Activated T-cell treated with anti-CD3 and anti-CD28 coated beads, Interleukin-2, amount 50 U/mL, for 1 hour (primary cell): Measurements from ENCODE around the gene BCO1.
A peak's percentile ranks its signal among the peaks of the same experiment; 100 is the strongest.
"Not testable (repeated sequence)": the region's sequence is repeated elsewhere in the genome, so short reads cannot be mapped to it uniquely, and the experiment has no call there.

ENCODE experiments used
- DNase-seq: peaks from one replicate; pipeline ENCODE4 v3.0.0-alpha.2; 2020

The BCO1 gene

GRCh38 chr16:81238296-81239011, at the start of gene BCO1:
TSS of gene BCO1 (plus strand) at chr16:81238689. CDS start at chr16:81238909, 220 bp downstream.
- DNase-seq = no peak

- DNase-seq = no peak
Measured at GRCh38 chr16:81189100-81189664, 49.3 kb upstream of the BCO1 start.

GRCh38 chr16:81190667-81191066, 47.8 kb upstream of the BCO1 start:
- no peak for DNase-seq

GRCh38 chr16:81195885-81196534, 42.5 kb upstream of the BCO1 start:
- no peak for DNase-seq

GRCh38 chr16:81198635-81199034, 39.9 kb upstream of the BCO1 start:
- DNase-seq = no peak

- DNase-seq = no peak
Measured at GRCh38 chr16:81201267-81201666, 37.2 kb upstream of the BCO1 start.

GRCh38 chr16:81204798-81205680, 33.5 kb upstream of the BCO1 start:
- peak; percentile 23 for DNase-seq

GRCh38 chr16:81207076-81207475, 31.4 kb upstream of the BCO1 start:
- no peak for DNase-seq

- no peak for DNase-seq
Measured at GRCh38 chr16:81210807-81211206, 27.7 kb upstream of the BCO1 start.

GRCh38 chr16:81212830-81213465, 25.5 kb upstream of the BCO1 start:
- DNase-seq = no peak

- no peak for DNase-seq
Measured at GRCh38 chr16:81214745-81215166, 23.7 kb upstream of the BCO1 start.

GRCh38 chr16:81216114-81216513, 22.4 kb upstream of the BCO1 start:
- no peak for DNase-seq

- no peak for DNase-seq
Measured at GRCh38 chr16:81216706-81217105, 21.8 kb upstream of the BCO1 start.

- no peak for DNase-seq
Measured at GRCh38 chr16:81219151-81219550, 19.3 kb upstream of the BCO1 start.

GRCh38 chr16:81220349-81220748, 18.1 kb upstream of the BCO1 start:
- no peak for DNase-seq

- DNase-seq = no peak
Measured at GRCh38 chr16:81221731-81222130, 16.8 kb upstream of the BCO1 start.

- no peak for DNase-seq
Measured at GRCh38 chr16:81224824-81225223, 13.7 kb upstream of the BCO1 start.

GRCh38 chr16:81225697-81226096, 12.8 kb upstream of the BCO1 start:
- DNase-seq = not testable (repeated sequence)

- DNase-seq = no peak
Measured at GRCh38 chr16:81227785-81228184, 10.7 kb upstream of the BCO1 start.

- no peak for DNase-seq
Measured at GRCh38 chr16:81229811-81230210, 8.7 kb upstream of the BCO1 start.

- DNase-seq = no peak
Measured at GRCh38 chr16:81231014-81231413, 7.5 kb upstream of the BCO1 start.

- DNase-seq = no peak
Measured at GRCh38 chr16:81232740-81233367, 5.6 kb upstream of the BCO1 start.
